Upper lobe of right lung (tissue), 1 donor: ENCODE results near the gene NRXN3. TPM values are rescaled to one million over a fixed set of nuclear protein-coding genes. Genes with fewer than 3 reads are reported as not detected.

Source experiments
- ATAC-seq: fragments of 200-7000 bp; cut with Tn5 transposase; one replicate; pipeline ENCODE4 v1.9.1; 2020; ENCODE audit warnings: mild to moderate bottlenecking, moderate library complexity
- DNase-seq: peaks from one replicate; pipeline ENCODE4 v3.0.0-alpha.2; 2020
- H3K27ac ChIP-seq: fragments of 200-600 bp; one replicate; pipeline ENCODE4 v1.8.0; 2022
- H3K27me3 ChIP-seq: fragments of 200-600 bp; one replicate; pipeline ENCODE4 v1.8.0; 2022; ENCODE audit warnings: mild to moderate bottlenecking
- H3K36me3 ChIP-seq: fragments of 200-600 bp; one replicate; pipeline ENCODE4 v1.8.0; 2022
- H3K4me1 ChIP-seq: fragments of 200-600 bp; one replicate; pipeline ENCODE4 v1.8.0; 2022
- H3K4me3 ChIP-seq: fragments of 200-600 bp; one replicate; pipeline ENCODE4 v1.8.0; 2022; ENCODE audit warnings: mild to moderate bottlenecking
- H3K9me3 ChIP-seq: fragments of 200-600 bp; one replicate; pipeline ENCODE4 v1.8.0; 2022
- intact Hi-C: fragments of 100-400 bp; cut with DNase I; formaldehyde crosslinking; loops from one replicate; pipeline ENCODE4 v1.11.0; 2022
- total RNA-seq: library from RNA; stranded (reverse); fragmentation: NEBNext Ultra II Directional; extraction: Animal tissue kit (Norgen Biotek cat#: 25700); gene quantifications from one replicate; pipeline ENCODE4 v1.2.1, GENCODE V29; 2021
- TF ChIP-seq, protein P1 (sequence below): fragments of 200-600 bp; IDR thresholded peaks from one replicate; pipeline ENCODE4 v1.8.0; 2022; ENCODE audit warnings: antibody characterized with exemption
- donor health status: DM: no; HTN: yes; CAD: no; lungs with severe emphysema.

Gene NRXN3
- total RNA-seq, 1 donor from 2014 or later = 10.0 TPM

DNA sequence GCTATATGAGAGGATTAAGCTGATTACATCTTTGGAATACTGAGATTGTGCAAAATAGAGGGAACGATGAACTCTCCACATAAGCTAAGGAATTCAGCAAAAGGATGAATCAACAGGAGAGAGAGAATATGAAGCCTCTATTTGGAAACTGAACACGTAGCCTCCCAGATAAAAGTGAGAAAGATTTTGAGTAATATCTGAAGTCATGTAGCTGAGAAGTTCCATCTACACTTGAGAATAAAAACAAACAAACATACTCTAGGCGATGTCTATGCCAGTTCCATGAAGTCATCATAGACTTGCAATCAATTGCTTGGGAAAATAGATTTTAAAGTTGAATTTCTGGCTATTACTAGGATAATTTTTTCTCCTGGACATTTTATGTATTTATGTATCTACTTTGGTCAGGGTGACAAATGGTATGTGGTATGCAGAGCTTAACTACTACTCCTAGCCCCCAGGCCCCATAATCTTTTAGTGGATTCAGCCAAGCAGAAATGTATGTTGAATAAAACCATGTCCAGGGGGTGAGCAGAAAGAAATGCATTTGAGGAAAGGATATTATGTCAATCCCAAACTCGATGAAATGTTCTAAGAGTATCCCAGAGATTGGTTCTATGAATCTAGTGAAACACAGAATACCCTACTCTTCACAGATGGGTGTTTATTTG is 1413.7 kb downstream of the NRXN3 start:
- intact Hi-C loops = no loop called here
- ATAC-seq (no peak), DNase-seq (no peak)
- Histone ChIP-seq H3K4me1 (peaks cover 8% of the 10 kb centered on the region), H3K4me3 (no peak overlapping the region), H3K27ac (no peak overlapping the region), H3K27me3 (no peaks in the 10 kb centered on the region), H3K36me3 (no peaks in the 10 kb centered on the region), H3K9me3 (no peaks in the 10 kb centered on the region)
- TF ChIP-seq, protein P1, sequence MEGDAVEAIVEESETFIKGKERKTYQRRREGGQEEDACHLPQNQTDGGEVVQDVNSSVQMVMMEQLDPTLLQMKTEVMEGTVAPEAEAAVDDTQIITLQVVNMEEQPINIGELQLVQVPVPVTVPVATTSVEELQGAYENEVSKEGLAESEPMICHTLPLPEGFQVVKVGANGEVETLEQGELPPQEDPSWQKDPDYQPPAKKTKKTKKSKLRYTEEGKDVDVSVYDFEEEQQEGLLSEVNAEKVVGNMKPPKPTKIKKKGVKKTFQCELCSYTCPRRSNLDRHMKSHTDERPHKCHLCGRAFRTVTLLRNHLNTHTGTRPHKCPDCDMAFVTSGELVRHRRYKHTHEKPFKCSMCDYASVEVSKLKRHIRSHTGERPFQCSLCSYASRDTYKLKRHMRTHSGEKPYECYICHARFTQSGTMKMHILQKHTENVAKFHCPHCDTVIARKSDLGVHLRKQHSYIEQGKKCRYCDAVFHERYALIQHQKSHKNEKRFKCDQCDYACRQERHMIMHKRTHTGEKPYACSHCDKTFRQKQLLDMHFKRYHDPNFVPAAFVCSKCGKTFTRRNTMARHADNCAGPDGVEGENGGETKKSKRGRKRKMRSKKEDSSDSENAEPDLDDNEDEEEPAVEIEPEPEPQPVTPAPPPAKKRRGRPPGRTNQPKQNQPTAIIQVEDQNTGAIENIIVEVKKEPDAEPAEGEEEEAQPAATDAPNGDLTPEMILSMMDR = no peak

DNA sequence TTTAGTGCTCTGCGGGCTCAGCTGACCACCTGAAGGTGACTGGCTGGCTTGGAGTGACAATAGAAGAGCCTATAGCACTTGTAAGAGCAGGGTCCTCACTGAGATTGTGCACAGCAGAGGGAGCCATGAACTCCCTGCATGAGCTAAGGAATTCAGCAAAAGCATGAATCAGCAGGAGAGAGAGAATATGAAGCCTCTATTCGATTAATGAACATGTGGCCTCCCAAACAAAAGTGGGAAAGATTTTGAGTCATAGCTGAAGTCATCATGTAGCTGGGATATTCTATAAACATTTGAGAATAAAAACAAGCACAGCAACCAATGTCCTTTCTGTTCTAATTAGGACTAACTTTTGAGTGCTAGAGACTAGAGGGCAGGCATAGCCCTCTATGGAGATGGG is 1414.5 kb downstream of the NRXN3 start:
- TF ChIP-seq, protein P1 = no peak
- H3K36me3 ChIP-seq = no peaks in the 10 kb centered on the region
- ATAC-seq (no peak), DNase-seq (no peak)
- no peak overlapping the region for H3K27ac ChIP-seq
- H3K4me1 ChIP-seq = peaks cover 8% of the 10 kb centered on the region
- H3K27me3 ChIP-seq = no peaks in the 10 kb centered on the region
- no peak overlapping the region for H3K4me3 ChIP-seq
- intact Hi-C loops = no loop called here
- no peaks in the 10 kb centered on the region for H3K9me3 ChIP-seq

DNA sequence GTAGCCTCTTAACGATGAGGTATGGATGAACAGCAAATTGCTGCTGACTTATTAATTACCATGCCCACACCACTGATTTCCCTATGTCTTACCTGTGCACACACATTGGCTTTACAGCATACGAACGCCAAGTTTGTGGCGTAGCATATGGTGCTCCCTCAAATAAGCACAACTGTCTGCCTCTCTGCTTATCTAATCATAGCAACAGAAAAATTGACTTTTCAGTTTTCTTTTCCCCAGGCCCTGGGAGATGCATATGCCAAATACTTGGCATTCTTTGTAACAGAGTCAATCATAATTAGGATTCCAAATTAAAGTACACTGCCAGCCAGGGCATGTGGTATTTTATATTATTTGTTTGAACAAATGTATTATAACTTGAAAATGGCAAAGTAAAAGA is 1415.7 kb downstream of the NRXN3 start:
- peak; percentile 34 for ATAC-seq
- TF ChIP-seq, protein P1 = no peak
- Histone ChIP-seq H3K4me3 (no peak overlapping the region), H3K36me3 (no peaks in the 10 kb centered on the region), H3K9me3 (no peaks in the 10 kb centered on the region), H3K27ac (no peak overlapping the region), H3K4me1 (peaks cover 8% of the 10 kb centered on the region), H3K27me3 (no peaks in the 10 kb centered on the region)
- DNase-seq = no peak
- intact Hi-C loops = no loop called here

DNA sequence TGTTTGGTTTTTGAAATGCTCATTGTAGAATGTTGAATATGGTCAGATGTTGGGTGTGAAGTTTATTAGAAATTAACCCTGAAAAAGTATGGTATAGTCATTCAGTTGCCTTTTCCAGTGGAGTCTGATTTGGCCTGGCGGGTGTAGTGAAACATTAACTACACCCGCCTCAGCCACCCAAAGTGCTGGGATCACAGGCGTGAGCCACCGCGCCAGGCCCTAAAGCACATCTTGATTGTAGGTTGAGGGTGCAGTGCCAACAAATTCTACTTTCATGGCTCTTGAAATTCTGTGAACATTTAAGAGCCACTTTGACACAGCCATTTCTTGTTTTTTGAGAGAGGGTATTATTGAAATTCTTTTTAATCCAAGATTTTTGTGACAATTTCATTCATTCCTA is 1416.2 kb downstream of the NRXN3 start:
- intact Hi-C loops = no loop called here
- DNase-seq (peak; percentile 76), ATAC-seq (peak; percentile 88)
- TF ChIP-seq, protein P1 = no peak
- H3K4me1 ChIP-seq = peaks cover 8% of the 10 kb centered on the region
- H3K27me3 ChIP-seq = no peaks in the 10 kb centered on the region
- no peak overlapping the region for H3K27ac ChIP-seq
- H3K36me3 ChIP-seq = no peaks in the 10 kb centered on the region
- no peaks in the 10 kb centered on the region for H3K9me3 ChIP-seq
- no peak overlapping the region for H3K4me3 ChIP-seq

DNA sequence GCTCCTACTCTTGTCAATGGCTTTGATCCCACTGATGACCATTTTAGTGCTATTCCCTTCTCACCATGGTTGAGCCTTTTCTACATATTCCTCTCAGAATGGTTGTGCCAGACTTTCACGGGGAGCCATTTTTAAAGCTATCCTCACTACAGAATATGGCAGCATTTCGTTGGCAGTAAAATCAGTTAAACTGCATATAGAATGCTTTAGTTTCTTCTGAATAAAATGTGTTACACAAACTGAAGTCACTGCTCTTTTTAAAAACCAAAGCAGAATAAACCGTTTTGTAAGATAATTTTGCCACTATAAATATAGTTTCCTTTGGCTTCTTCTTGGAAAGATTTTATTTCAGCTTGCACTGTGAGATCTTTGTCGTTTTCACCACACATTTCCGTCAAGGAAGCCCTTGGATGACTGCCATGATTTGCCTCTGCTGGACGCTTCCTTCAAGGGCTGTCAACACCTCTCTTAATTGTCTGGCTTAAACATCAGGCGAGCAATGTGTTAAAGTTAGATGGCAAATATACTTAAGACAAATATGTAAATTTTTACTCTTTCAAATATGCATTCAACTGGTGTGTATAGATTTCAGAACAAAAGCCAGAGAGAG is 1416.9 kb downstream of the NRXN3 start:
- Histone ChIP-seq H3K27ac (no peak overlapping the region), H3K4me1 (peaks cover 8% of the 10 kb centered on the region), H3K9me3 (no peaks in the 10 kb centered on the region), H3K4me3 (no peak overlapping the region), H3K27me3 (no peaks in the 10 kb centered on the region), H3K36me3 (no peaks in the 10 kb centered on the region)
- TF ChIP-seq, protein P1 = no peak
- DNase-seq (no peak), ATAC-seq (no peak)
- intact Hi-C loops = no loop called here
